H1 (cell line): ENCODE results near the gene SLIT3. TPM values are rescaled to one million over a fixed set of nuclear protein-coding genes. Genes with fewer than 3 reads are reported as not detected.

Experiments
- CTCF ChIA-PET: fragments of 300-600 bp; sonication (Branson Sonifier 250); formaldehyde crosslinking; loops from one replicate; lab custom pipeline; 2021; ENCODE audit not compliant: partially characterized antibody; lab: Charles Lee
- POLR2A ChIA-PET: fragments of 300-600 bp; sonication (Branson Sonifier 250); formaldehyde crosslinking; loops from one replicate; lab custom pipeline; 2021; ENCODE audit warnings: inconsistent platforms; ENCODE audit not compliant: partially characterized antibody; lab: Charles Lee
- DNase-seq, 2 experiments: peaks; one replicate each; pipeline versions ENCODE4 v3.0.0 to v3.0.0-alpha.2; 2010 to 2022; ENCODE audit warnings: low spot score in 2 of 2, low read depth in 1 of 2, mixed read lengths in 1 of 2
- FAIRE-seq: peaks from 2 replicates; lab custom pipeline; 2011; peaks lifted over from hg19 to GRCh38; lab: Jason Lieb, UNC
- H2AFZ ChIP-seq: 2 replicates; pipeline ENCODE4 v1.8.1; 2012; ENCODE audit warnings: low read length, inconsistent platforms
- H2AK5ac ChIP-seq: 2 replicates; pipeline ENCODE4 v1.6.1; 2013; ENCODE audit warnings: low read depth, low read length
- H2BK120ac ChIP-seq: replicated peaks from 2 replicates; pipeline ENCODE3; 2013; ENCODE audit warnings: low read depth, low read length, inconsistent platforms
- H2BK12ac ChIP-seq: 2 replicates; pipeline ENCODE4 v1.6.1; 2013; ENCODE audit warnings: low read depth, low read length
- H2BK15ac ChIP-seq: 2 replicates; pipeline ENCODE4 v1.6.1; 2013; ENCODE audit warnings: low read length
- H2BK20ac ChIP-seq: 2 replicates; pipeline ENCODE4 v1.6.1; 2013; ENCODE audit warnings: low read length
- H2BK5ac ChIP-seq: 2 replicates; pipeline ENCODE4 v1.6.1; 2013; ENCODE audit warnings: low read depth, low read length
- H3K14ac ChIP-seq: 2 replicates; pipeline ENCODE4 v1.6.1; 2013; ENCODE audit warnings: inconsistent platforms; ENCODE audit not compliant: insufficient read length
- H3K18ac ChIP-seq: 2 replicates; pipeline ENCODE4 v1.6.1; 2013; ENCODE audit warnings: low read length; ENCODE audit errors: extremely low read depth
- H3K23ac ChIP-seq: 2 replicates; pipeline ENCODE4 v1.6.1; 2013; ENCODE audit warnings: inconsistent platforms; ENCODE audit not compliant: insufficient read length
- H3K23me2 ChIP-seq: 2 replicates; pipeline ENCODE4 v1.6.1; 2013; ENCODE audit warnings: low read depth, low read length
- H3K27ac ChIP-seq: 2 replicates; pipeline ENCODE4 v1.6.1; 2011; ENCODE audit warnings: low read depth, low read length, inconsistent platforms
- H3K27me3 ChIP-seq, 4 experiments: replicated peaks in 1 of 4; 1 replicate in 1 of 4; 2 replicates in 3 of 4; pipeline versions ENCODE4 v1.6.1 to v1.8.1; 2011 to 2013; ENCODE audit warnings: low read length in 3 of 4, mild to moderate bottlenecking in 3 of 4, inconsistent platforms in 2 of 4, mixed read lengths in 2 of 4, moderate library complexity in 1 of 4; ENCODE audit not compliant: control insufficient read depth in 3 of 4, insufficient read depth in 3 of 4; ENCODE audit errors: extremely low read depth in 1 of 4
- H3K36me3 ChIP-seq, 4 experiments: 2 replicates each; pipeline versions ENCODE4 v1.6.1 to v1.8.1; 2011 to 2013; ENCODE audit warnings: mild to moderate bottlenecking in 4 of 4, low read length in 3 of 4, moderate library complexity in 2 of 4, control low read depth in 1 of 4, inconsistent platforms in 1 of 4; ENCODE audit not compliant: insufficient read depth in 4 of 4, control insufficient read depth in 2 of 4
- H3K4ac ChIP-seq: replicated peaks from 2 replicates; pipeline ENCODE3; 2013; ENCODE audit warnings: low read length, low read depth, mixed read lengths, inconsistent platforms; ENCODE audit not compliant: insufficient read length
- H3K4me1 ChIP-seq, 4 experiments: replicated peaks in 1 of 4; 1 replicate in 1 of 4; 2 replicates in 3 of 4; pipeline versions ENCODE4 v1.6.1 to v1.8.1; 2011 to 2013; ENCODE audit warnings: low read length in 3 of 4, inconsistent platforms in 2 of 4, mixed read lengths in 1 of 4; ENCODE audit not compliant: insufficient read depth in 4 of 4, control insufficient read depth in 3 of 4
- H3K4me2 ChIP-seq, 2 experiments: 2 replicates each; pipeline versions ENCODE4 v1.6.1 to v1.8.1; 2011 to 2013; ENCODE audit warnings: low read depth in 2 of 2, low read length in 2 of 2, control low read depth in 1 of 2, inconsistent platforms in 1 of 2, mild to moderate bottlenecking in 1 of 2; ENCODE audit not compliant: insufficient read depth in 1 of 2
- H3K4me3 ChIP-seq, 4 experiments: fragments of 200-600, 300-600 bp in 1 of 4; sonication (generic), shearing (Covaris generic), sonication (Bioruptor Twin) in 1 of 4; 2 replicates each; pipeline versions ENCODE4 v1.5.1 to v1.8.1; 2011 to 2016; ENCODE audit warnings: low read length in 4 of 4, low read depth in 3 of 4, control low read depth in 2 of 4, inconsistent platforms in 2 of 4, mild to moderate bottlenecking in 2 of 4, mixed read lengths in 1 of 4, moderate library complexity in 1 of 4; ENCODE audit not compliant: insufficient read depth in 2 of 4; ENCODE audit errors: extremely low read depth in 1 of 4
- H3K56ac ChIP-seq: replicated peaks from 2 replicates; pipeline ENCODE3; 2013; ENCODE audit warnings: low read depth, mild to moderate bottlenecking, mixed read lengths, low read length, inconsistent platforms; ENCODE audit not compliant: insufficient read length
- H3K79me1 ChIP-seq: 2 replicates; pipeline ENCODE4 v1.6.1; 2013; ENCODE audit warnings: low read depth, low read length, control low read depth
- H3K79me2 ChIP-seq, 2 experiments: 2 replicates each; pipeline versions ENCODE4 v1.6.1 to v1.8.1; 2012 to 2013; ENCODE audit warnings: low read length in 2 of 2, mild to moderate bottlenecking in 2 of 2, inconsistent platforms in 1 of 2; ENCODE audit not compliant: insufficient read depth in 2 of 2, control insufficient read depth in 1 of 2
- H3K9ac ChIP-seq, 4 experiments: replicated peaks in 1 of 4; 1 replicate in 1 of 4; 2 replicates in 3 of 4; pipeline versions ENCODE4 v1.6.1 to v1.8.1; 2011 to 2013; ENCODE audit warnings: low read depth in 3 of 4, low read length in 3 of 4, control low read depth in 2 of 4, mild to moderate bottlenecking in 2 of 4, moderate library complexity in 2 of 4, inconsistent platforms in 1 of 4; ENCODE audit errors: extremely low read depth in 1 of 4
- H3K9me3 ChIP-seq, 2 experiments: 2 replicates each; pipeline versions ENCODE4 v1.6.1 to v1.8.1; 2012 to 2013; ENCODE audit warnings: mild to moderate bottlenecking in 2 of 2, moderate library complexity in 2 of 2, control low read depth in 1 of 2, inconsistent platforms in 1 of 2, low read depth in 1 of 2, low read length in 1 of 2, mixed read lengths in 1 of 2; ENCODE audit not compliant: insufficient read depth in 2 of 2
- H4K20me1 ChIP-seq, 2 experiments: replicated peaks in 1 of 2; 2 replicates each; pipeline versions ENCODE3 to v1.8.1; 2011 to 2013; ENCODE audit warnings: inconsistent platforms in 2 of 2, low read length in 2 of 2, mild to moderate bottlenecking in 1 of 2; ENCODE audit not compliant: insufficient read depth in 2 of 2, control insufficient read depth in 1 of 2
- H4K5ac ChIP-seq: 2 replicates; pipeline ENCODE4 v1.6.1; 2013; ENCODE audit warnings: low read length, low read depth, mixed read lengths, inconsistent platforms; ENCODE audit not compliant: insufficient read length
- H4K8ac ChIP-seq: 2 replicates; pipeline ENCODE4 v1.8.0; 2013; ENCODE audit warnings: mild to moderate bottlenecking, moderate library complexity, low read length, inconsistent platforms; ENCODE audit not compliant: insufficient read depth; ENCODE audit errors: extremely low read depth
- H4K91ac ChIP-seq: replicated peaks from 2 replicates; pipeline ENCODE3; 2013; ENCODE audit warnings: low read length, mixed read lengths, inconsistent platforms; ENCODE audit not compliant: insufficient read length
- NRF1 ChIP-seq: IDR thresholded peaks from 2 replicates; pipeline ENCODE4 v1.6.1; 2011; ENCODE audit warnings: mild to moderate bottlenecking, low read depth, low read length, improper control_type of control experiment
- RFX5 ChIP-seq: IDR thresholded peaks from 2 replicates; pipeline ENCODE4 v1.6.1; 2011; ENCODE audit warnings: low read depth, low read length, improper control_type of control experiment, borderline replicate concordance
- WGBS, 2 experiments: shearing (Covaris generic) in 1 of 2; methylation state at CpG; one replicate each; pipeline versions ENCODE4 v1.1.6 to v1.1.7; 2013 to 2015; ENCODE audit warnings: low lambda C conversion rate in 2 of 2, mixed read lengths in 2 of 2, inconsistent platforms in 1 of 2, low coverage in 1 of 2, missing lambda C conversion rate in 1 of 2; ENCODE audit not compliant: insufficient replicate concordance in 2 of 2, insufficient coverage in 1 of 2, insufficient read length in 1 of 2; ENCODE audit errors: extremely low coverage in 1 of 2, missing lambda C conversion rate in 1 of 2; 5-methylcytosine and 5-hydroxymethylcytosine counted together
- polyA plus RNA-seq, 7 experiments: library from polyadenylated mRNA; depleted of rRNA in 3 of 7; stranded (reverse) in 5 of 7; unstranded in 2 of 7; fragments of >200 nt in 5 of 7; fragments of 200-250 nt in 2 of 7; gene quantifications; 1 replicate in 5 of 7; 2 replicates in 1 of 7; 4 replicates in 1 of 7; pipeline versions ENCODE4 v1.2.1 to v1.2.3, GENCODE V29; 2011 to 2013; ENCODE audit warnings: missing spikeins in 2 of 7, mixed read lengths in 2 of 7
- total RNA-seq: library from RNA; stranded (reverse); fragmentation: NEBNext Ultra II Directional; extraction: Animal tissue kit (Norgen Biotek cat#: 25700); gene quantifications from 2 replicates; pipeline ENCODE4 v1.2.1, GENCODE V29; 2021

Gene SLIT3
- total and polyA plus RNA-seq, 2 of the 8 experiments (the other 6 are each of a cell fraction or from before 2014, with no cell fraction given) = 1.1 to 1.2 TPM

DNA sequence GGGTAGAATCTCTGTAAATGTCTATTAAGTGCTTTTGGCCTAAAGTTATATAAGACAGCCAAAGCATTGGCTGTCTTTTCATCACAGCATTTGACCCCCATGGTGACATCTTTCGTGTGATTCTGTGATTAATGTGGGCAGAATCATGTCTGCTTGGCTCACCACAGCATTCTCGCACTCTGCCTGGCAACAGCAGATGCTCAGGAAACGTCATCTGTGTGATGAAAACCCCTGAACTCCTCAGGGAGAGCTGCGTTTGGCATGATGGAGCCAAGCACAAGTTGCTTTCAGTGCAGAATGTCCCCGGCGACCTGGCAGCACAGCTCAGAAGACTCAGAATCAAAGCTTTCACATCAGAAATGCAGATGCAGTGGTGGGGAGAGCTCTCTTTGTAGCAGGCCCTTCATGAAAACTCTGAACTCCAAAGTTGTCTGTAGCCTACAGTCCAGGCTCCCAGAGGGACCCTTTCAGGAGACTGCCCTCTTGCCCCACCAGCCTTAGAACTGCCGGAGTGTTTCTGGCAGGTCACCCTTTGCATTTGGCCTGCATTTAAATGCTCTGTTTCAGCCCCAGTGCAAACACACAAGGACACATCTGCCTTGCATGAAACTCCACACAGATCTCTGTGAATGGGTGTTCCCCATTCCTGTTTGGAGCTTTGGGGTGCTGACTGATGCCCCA is 566.2 kb downstream of the SLIT3 start:
- Histone ChIP-seq H4K5ac (no peak overlapping the region), H2BK12ac (no peak overlapping the region), H2AK5ac (no peak overlapping the region), H3K4me3 (no peak overlapping the region), H3K23ac (no peak overlapping the region), H3K27ac (no peak overlapping the region), H3K14ac (no peak overlapping the region), H3K23me2 (no peaks in the 10 kb centered on the region), H4K20me1 (no peaks in the 10 kb centered on the region), H2AFZ (no peak overlapping the region), H2BK15ac (no peak overlapping the region)
- WGBS, 2 experiments = 89% methylated on average over 7 of the region's 7 CpGs; no CpG with 5 or more reads in 1 of the 2 experiments
- POLR2A ChIA-PET = no interaction called here
- peak; percentile 66; the same call in 1 of the 2 replicates for TF ChIP-seq RFX5
- TF ChIP-seq NRF1 = no peak
- TF ChIP-seq, all 59 proteins: peak for 1
- Histone ChIP-seq H2BK20ac (no peak overlapping the region), H3K9me3 (no peaks in the 10 kb centered on the region), H3K18ac (no peak overlapping the region), H3K56ac (no peak overlapping the region), H4K8ac (0 out of 2 replicates have a peak overlapping the region, but pooled peaks have one; percentile 14), H3K36me3 (no peaks in the 10 kb centered on the region), H3K4me1 (no peaks in the 10 kb centered on the region; a peak in 1 of 7 replicates), H3K9ac (no peak overlapping the region), H3K79me2 (no peaks in the 10 kb centered on the region), H2BK5ac (no peak overlapping the region), H3K27me3 (no peaks in the 10 kb centered on the region), H3K4me2 (no peak overlapping the region), H3K79me1 (no peaks in the 10 kb centered on the region), H3K4ac (no peak overlapping the region), H4K91ac (no peak overlapping the region), H2BK120ac (no peak overlapping the region)
- no peak for DNase-seq
- FAIRE-seq = no peak
- CTCF ChIA-PET = interaction anchor here (0.8 to 2.6 kb wide), 6 partner anchors 9 to 212 kb away, joined by 3 to 17 read pairs (median 4); no protein-coding TSS in a partner anchor
